ENCODE measurements around the gene TMEM214. TPM values are rescaled to one million over a fixed set of nuclear protein-coding genes. Genes with fewer than 3 reads are reported as not detected.
A peak's percentile ranks its signal among the peaks of the same experiment; 100 is the strongest.

Gene TMEM214
- total RNA-seq, 1 donor from 2014 or later: 67.7 TPM

DNA sequence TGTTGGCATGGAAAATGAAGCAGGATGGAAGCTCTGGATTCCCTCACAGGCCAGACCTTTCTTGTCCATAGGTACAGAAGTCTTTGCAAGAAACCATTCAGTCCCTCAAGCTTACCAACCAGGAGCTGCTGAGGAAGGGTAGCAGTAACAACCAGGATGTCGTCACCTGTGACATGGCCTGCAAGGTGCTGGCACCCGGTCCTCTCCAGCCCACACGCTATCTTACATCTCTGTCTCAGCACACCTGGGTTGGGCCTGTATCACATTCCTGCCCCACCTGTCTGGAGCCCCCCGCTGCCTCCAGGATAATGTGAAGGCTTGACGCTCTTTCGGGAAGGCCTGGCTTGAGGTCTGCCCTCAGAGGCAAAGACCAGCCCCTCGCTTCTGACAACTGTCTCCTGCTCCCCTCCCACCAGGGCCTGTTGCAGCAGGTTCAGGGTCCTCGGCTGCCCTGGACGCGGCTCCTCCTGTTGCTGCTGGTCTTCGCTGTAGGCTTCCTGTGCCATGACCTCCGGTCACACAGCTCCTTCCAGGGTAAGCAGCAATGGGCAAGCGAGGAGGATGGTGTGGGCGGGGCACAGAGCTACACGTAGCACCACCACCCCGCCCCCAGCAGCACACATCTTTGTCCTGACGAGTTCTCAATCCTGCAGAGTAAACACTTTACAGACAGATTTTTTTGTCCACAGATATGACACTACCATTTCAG, 6.0 kb downstream of the TMEM214 start:
- DNase-seq (ENCODE audit: extremely low read depth, low read depth, low spot score): no peak

DNA sequence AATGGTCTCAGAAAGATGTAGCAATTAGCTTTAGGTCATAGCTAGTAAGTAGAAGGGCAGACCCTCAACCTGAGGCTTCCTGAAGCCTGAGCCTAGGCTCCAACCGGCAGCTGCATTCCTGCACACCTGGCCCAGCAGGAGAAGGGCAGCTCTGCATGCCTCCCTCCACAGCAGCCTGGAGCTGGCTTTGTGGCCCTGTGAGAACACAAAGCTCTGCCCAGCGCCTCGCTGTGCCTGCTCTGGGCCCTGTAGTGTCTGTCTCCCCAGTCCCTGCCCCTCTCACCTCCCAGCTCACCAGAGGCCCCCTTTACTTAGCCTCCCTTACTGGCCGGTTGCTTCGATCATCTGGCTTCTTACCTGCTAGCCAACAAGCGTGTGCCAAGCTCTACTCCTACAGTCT, 6.7 kb downstream of the TMEM214 start:
- DNase-seq (ENCODE audit: extremely low read depth, low read depth, low spot score): no peak

DNA sequence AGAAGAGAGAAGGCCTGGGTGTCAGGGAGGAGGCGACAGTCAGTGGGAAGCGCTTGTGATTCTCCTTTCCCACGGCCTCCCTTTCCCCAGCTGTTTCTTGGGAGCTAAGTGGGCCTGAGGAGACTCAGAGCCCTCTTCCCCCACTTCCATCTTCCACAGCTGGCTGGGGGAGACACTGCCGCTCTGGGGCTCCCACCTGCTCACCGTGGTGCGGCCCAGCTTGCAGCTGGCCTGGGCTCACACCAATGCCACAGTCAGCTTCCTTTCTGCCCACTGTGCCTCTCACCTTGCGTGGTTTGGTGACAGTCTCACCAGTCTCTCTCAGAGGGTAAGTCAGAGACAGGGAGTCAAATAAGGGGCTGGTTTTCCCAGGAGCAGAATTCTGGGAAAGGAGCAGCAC, 7.1 kb downstream of the TMEM214 start:
- DNase-seq (ENCODE audit: extremely low read depth, low read depth, low spot score): no peak

DNA sequence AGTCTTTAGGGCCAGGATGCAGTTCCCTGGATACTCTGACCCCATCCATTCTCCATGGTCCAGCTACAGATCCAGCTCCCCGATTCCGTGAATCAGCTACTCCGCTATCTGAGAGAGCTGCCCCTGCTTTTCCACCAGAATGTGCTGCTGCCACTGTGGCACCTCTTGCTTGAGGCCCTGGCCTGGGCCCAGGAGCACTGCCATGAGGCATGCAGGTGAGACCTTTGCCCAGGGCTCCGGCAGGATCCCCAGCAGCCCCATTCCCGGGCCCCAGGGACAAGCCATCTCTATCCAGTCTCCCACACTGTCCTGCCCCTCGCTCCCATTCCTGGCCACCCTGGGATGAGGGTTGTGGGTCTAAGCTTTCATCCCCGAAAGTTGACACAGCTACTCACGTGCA, 7.5 kb downstream of the TMEM214 start:
- DNase-seq (ENCODE audit: extremely low read depth, low read depth, low spot score): no peak

DNA sequence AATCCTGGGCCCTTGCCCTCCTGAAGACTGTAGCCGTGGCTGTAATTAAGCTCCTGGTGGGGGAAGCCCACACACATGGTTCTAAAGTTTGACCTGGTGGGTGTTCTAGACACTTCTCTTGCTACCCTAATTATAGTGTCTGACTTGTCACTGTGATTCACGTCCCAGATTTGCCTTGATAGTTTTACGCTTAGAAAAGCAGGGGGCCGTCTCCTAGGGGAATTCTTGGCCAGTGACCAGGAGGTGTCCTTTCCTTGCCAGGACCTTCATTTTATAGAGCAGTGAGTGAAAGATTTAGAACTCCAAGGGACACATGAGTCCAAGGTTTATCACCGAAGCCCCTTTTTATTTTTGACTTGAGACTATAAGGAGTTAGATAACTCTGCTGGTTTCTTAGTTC, 9.0 kb downstream of the TMEM214 start:
- no peak for DNase-seq (ENCODE audit: extremely low read depth, low read depth, low spot score)

DNA sequence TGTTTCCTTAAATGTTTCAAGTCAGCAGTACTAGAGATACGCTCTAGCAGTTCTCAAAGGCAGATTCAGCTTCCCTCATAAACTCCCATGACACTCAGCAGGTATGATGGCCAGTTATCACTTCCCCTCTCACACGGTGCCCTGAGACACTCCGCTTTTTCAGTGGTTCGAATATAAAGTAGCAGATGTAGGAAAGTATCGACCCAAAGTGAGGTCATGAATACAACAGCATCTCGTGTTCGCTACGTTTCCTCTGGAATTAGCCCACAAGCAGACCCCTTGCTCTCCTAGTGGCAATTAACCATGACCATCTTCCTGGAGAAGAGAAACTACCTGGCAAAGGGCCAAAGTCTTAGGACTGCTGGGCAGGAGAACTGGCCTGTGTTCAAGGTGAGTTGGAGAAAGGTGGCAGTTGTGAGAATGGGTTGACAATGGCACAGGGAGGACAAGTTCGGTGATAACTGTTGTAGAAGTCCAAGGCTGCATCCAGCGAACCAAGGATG, 9.4 kb downstream of the TMEM214 start:
- DNase-seq (ENCODE audit: extremely low read depth, low read depth, low spot score): no peak

DNA sequence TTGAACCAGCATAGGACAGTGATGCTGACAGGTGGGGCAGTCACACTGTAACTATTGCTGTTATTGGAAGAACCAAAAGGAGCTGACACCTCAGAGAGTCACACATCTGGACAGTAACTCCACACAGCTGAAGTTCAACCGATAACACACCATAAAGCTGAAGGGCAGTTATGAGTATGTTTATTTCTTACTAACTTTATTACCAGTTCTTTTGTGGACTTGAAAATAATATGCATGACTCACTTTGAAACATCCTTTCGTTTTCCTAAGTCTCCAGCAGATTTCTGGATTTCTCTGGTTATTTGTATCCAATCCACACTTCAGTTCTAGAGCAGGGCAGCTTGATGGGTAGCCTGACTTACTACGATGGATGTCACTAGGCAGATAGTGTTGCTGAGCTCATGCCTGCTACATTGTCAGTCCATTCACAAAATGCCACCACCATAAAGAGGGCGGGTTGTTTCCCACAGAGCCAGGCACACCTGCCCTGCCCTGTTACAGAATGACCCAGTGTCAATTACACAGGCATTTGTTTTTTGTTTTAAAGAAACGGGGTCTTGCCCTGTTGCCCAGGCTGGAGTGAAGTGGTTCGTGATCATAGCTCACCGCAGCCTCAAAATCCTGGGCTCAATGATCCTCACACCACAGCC, 10.3 kb downstream of the TMEM214 start:
- no peak for DNase-seq (ENCODE audit: extremely low read depth, low read depth, low spot score)

DNA sequence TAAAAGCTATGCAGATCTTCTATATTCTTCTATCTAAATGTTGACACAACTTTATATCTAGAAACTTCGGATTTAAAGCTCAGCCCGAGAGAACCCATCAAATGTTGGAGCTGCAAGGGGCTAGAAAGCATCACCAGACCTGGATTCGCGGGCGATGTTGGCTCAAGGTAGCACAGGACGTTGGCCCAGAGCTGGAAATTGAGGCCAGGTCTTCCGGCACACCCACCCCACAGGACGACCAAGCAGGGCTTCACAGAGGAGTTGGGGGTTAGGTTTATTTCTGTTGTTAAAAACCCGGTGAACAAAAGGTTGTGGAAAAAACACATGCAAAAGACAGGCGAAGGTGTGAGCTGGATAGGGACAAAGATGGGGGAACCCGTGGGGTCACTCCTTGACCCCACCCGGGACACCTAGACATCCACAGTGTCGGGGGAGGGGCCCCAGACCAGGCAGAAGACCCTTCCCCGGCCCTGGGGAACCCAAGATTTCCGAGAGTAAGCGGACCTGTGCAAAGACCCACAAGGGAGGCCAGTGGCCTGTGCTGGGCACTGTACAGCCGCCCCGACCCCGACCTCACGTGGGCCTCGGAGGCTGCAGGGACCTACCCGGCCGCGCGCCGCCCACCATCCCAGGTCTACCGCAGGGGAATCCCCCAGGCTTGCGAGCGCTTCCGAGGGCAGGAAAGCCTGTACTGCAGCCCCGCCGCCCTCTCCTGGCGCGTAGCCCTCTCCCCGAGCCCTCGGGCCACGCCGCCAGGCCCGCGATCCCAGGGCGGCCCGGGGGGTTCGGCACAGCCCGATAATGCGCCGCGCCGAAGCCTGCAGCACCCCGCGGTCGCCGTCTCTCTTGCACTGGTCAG, 16.9 kb downstream of the TMEM214 start:
- DNase-seq (ENCODE audit: extremely low read depth, low read depth, low spot score): no peak

DNA sequence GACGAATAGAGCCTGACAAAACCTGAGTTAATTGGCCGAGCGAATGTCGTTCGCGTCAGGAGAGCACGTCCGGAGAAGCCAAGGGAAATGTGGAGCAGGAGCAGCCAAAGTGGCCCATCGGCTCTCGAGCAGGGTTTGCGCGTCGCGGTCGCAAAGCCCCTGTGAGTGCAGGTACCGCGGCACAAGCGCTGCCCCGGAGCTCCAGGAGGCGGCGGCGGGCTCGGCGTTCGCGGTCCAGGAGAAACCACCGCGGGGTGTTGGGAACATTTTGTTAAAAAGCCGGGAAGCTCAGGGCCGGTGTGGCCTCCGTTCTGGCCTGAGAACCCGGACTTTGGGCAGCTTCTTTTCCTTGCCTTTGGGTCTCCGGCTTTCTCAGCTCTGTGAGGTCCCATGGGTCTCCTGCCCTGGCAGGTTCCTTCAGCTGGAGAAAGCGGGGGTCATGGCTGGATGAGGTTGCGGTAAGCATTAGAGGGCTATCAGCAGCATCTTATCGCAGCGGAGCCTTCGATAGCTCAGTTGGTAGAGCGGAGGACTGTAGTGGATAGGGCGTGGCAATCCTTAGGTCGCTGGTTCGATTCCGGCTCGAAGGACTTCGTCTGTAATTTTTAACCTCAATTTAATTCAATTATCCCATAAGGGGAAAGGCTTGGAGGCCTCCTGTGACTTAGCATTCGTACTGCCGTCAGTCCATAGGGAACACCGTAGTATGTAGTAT, 17.7 kb downstream of the TMEM214 start:
- no peak for DNase-seq (ENCODE audit: extremely low read depth, low read depth, low spot score)

DNA sequence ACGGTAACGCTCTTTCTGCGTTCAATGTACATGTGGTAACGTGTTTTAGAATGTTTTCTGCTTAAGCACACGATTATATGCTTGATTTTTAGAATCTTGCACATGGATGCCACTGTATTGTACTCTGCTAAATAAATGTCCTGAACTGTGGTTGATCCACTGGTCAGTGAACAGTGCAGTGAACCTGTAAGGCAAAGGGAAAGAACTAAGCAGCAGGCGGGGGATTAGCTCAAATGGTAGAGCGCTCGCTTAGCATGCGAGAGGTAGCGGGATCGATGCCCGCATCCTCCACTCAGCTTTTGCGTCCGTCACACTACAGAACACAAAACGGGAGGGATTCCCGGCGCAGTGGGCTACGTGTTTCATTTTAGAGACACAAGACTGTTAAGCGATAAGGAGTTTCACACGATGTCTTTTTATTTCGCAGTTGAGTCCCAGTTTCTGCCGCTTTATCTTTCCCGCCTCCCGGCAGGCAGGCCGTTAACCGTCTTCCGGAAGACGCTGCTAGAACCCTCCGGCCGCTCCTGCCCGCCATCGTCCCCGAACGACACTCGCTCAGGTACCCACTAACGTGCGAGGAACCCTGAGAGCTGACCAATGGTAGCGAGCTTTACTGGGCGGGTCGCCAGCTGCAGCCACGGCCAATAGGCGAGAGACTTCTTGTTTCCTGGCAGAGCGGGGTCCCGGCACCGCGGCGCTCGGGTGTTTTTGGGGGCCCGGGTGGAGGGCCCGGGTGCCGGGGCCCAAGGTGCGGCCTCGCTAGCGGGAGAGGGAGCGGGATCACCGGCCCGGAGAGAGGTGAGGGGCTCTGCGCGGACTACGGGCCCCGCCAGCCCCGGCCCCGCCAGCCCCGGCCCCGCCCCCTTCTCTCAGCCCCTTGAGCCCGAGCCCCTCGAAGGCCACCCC, 18.5 kb downstream of the TMEM214 start, which contains the start of gene AGBL5:
TSS of gene AGBL5 (plus strand) at position 673 of the 906 bp plus-strand sequence. CDS start 1,291 bp downstream, outside the sequence.
- DNase-seq (ENCODE audit: extremely low read depth, low read depth, low spot score): peak; percentile 86

DNA sequence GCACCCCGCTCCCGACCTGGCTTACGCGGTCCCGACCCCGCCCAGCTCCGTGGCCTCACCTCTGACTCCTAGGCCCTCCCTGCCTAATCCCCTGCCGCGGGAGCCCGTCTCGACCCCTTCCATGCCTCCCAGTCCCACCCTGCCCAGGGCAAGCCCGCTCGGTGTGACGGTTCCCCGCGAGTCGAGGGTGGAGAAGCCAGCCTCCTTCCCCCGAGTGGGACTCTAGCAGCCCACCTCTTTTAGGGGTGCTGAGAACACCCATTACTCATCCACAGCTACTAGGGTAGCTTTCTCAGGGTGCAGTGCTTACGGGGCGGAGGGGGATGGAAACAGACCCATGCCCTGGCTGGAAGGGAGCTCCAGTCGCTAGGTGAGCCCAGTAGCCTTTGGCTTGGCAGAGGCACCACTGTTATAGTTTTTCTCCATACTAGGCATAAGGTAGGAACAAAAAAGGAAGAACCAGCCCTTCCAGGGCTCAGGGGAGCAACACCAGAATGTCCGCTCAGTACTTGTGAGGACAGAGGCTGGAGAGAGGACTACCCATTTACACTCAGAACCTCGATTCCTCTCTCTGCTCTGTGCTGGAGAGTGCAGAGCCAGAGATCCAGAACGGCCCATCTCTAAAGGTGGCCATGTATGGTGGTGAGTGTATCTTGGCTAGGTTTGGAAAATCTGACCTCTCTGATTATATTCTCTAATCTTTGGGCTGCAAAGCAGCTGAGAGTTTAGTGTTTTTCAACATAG, 19.3 kb downstream of the TMEM214 start:
- no peak for DNase-seq (ENCODE audit: extremely low read depth, low read depth, low spot score)

DNA sequence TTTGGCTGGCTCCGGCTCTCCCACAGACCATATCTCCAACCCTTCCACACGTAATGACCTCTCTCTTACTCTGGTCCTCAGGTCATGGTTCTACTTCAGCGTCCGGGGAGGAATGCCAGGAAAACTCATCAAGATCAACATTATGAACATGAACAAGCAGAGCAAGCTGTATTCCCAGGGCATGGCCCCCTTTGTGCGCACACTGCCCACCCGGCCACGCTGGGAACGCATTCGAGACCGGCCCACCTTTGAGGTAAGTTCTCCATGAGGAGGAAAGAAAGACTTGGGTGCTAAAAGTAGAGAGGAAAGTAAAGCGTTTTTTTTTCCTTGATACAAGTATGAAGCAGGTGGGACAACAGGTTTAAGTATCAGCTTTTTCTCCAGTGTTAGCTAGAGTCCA, 20.6 kb downstream of the TMEM214 start:
- DNase-seq (ENCODE audit: extremely low read depth, low read depth, low spot score): no peak

DNA sequence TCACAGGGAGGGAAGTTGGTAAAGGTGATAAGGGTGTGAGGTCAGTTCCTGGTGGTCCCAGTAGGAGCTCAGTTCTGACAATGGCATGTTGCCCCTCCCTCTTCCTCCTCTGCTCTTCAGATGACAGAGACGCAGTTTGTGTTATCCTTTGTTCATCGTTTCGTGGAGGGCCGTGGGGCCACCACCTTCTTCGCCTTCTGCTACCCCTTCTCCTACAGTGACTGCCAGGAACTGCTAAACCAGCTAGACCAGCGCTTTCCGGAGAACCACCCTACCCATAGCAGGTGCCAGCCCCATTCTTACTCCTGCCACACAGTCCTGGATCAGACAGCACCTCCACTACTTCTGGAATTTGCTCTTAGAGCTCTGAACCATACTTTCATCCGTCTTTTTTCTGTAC, 21.0 kb downstream of the TMEM214 start:
- DNase-seq (ENCODE audit: extremely low read depth, low read depth, low spot score): no peak

DNA sequence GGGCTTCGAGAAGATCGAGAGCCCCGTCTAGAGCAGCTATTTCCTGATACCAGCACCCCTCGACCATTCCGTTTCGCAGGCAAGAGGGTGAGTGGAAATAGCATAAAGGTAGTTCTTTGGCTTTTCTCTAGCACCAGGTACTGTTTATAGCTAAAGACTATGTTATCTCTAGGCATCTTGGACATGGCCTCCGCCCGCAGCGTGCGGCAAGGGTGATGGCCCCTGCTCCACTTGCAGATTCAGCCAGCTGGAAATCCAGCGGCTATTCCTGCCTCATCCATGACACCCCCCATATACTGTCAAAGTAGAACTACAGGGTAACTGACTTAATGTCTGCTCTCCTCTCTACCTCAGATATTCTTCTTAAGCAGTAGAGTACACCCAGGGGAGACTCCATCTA, 22.0 kb downstream of the TMEM214 start:
- DNase-seq (ENCODE audit: extremely low read depth, low read depth, low spot score): no peak

DNA sequence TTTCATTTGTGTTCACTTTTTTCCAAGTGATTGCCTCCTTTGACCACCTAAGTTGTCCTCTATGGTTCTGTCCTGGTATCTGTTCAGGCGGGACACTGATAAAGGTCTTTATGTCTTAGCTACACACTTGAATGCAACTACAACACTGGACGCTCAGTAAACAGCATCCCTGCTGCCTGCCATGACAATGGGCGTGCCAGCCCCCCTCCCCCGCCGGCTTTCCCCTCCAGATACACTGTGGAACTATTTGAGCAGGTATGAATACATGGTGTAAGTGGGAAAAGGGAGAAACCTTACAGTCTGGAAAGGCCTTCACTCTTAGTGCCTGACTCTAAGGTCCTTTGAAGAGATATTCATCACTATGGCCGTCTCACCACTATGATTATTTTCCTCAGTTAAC, 24.4 kb downstream of the TMEM214 start:
- no peak for DNase-seq (ENCODE audit: extremely low read depth, low read depth, low spot score)

DNA sequence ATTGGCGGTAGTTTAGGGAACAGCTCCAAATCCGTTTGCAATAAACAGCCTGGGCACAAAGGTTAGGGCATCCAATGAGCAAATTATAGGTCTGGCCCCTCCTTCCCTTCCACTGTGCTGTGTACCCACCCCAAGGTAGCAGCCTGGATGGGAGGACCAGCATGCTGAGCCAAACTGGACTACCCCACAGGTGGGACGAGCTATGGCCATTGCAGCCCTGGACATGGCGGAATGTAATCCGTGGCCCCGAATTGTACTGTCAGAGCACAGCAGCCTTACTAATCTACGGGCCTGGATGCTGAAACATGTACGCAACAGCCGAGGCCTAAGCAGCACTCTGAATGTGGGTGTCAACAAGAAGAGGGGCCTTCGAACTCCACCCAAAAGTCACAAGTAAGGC, 25.4 kb downstream of the TMEM214 start:
- DNase-seq (ENCODE audit: extremely low read depth, low read depth, low spot score): no peak

DNA sequence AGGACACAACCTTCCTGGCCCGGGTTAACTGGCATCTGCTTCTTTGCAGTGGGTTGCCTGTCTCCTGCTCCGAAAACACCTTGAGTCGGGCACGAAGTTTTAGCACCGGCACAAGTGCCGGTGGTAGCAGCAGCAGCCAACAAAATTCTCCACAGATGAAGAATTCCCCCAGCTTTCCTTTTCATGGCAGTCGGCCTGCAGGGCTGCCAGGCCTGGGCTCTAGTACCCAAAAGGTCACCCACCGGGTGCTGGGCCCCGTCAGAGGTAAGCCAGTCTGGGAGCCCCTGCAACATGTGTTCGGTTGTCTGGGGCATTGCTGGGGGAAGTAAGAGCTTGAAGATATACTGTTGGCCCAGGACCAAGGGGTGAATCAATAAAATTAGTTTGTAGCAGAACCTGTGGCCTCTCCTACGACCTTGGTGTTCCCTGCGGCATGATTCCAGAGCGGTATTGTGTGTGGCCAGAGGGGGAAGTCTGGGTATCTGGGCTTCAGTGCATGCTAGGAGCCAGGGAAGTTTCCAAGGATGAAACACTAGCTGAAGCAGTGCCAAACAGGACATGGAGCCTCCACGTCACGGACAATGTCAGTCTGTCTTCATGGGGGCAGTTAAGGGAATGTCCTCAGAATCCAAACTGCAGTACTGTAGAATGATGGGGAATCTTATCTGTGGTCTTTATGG, 26.5 kb downstream of the TMEM214 start:
- DNase-seq (ENCODE audit: extremely low read depth, low read depth, low spot score): no peak

DNA sequence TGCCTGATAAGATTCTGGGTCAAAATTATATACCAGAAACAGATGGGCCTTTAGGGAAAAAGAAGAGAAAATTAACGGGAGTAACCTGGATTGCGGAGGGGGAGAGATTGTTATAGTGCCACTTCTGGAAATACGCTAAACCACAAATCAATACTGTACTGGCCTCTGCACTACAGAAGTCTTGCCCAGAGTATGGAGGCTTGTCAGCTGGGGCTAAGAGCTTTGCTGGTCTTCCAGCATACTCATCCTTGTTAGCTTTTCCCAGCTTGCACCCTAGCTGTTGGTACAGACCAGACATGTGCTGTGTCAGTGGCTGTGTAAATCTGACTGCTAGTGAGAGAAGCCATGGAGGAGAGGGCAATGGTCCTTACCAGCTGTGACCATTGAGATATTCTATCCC, 27.6 kb downstream of the TMEM214 start:
- no peak for DNase-seq (ENCODE audit: extremely low read depth, low read depth, low spot score)
